ENCODE results near the gene FAM222A.

FAM222A gene

DNA sequence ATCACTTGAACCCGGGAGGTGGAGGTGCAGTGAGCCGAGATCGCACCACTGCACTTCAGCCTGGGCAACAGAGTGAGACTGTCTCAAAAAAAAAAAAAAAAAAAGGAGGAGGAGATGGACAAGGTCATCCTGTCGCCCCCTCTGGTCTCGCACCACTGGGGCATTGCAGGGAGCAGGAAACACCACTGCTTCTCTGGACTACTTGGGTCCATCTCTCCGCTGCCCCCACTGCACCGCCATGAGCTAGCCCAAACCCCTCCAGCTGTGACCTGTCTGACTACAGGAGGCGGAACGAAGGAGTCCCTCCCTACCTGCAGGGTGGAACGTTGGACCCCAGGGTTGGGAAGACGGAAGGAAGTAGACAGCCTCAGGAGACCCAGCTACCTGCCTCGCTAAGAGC, 18.2 kb upstream of the FAM222A start:
- no peak overlapping the region for H3K9ac ChIP-seq (ENCODE audit: low read length)
- H3K27me3 ChIP-seq (ENCODE audit: control insufficient read depth, insufficient read depth, low read length) = no peaks in the 10 kb centered on the region
- no peak overlapping the region for H3K4me3 ChIP-seq (ENCODE audit: low read length)
- no peaks in the 10 kb centered on the region for H3K9me3 ChIP-seq (ENCODE audit: control insufficient read depth, low read depth, low read length)
- no peaks in the 10 kb centered on the region for H3K36me3 ChIP-seq (ENCODE audit: control insufficient read depth, low read depth, low read length)
- H3K27ac ChIP-seq (ENCODE audit: low read length) = no peak overlapping the region
- H3K4me1 ChIP-seq (ENCODE audit: control insufficient read depth, low read depth, low read length) = no peaks in the 10 kb centered on the region

DNA sequence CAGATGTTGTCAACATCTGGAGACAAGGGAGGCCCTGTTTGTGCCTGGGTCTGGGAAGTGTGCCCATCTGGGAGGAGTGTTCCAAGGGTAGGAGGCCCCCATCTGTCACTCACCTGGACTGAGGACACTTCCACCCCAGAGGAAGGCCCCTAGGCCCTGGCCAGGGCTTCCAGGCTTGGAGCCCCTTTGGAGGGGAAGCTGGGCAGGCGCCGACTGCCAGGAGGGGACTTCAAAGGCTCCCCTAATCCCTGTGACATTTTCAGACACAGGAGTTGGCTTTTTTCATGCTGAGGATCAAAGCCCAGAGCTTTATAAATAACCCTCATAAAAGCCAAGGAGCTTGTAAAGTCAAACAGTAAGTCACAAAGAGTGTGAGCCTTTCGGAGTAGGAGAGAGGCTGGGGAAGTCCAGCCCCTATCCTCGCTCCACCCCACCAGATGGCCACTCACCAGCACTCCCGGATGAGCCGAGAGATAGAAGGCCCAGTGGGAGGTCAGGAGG, 17.6 kb upstream of the FAM222A start:
- H3K36me3 ChIP-seq (ENCODE audit: control insufficient read depth, low read depth, low read length) = no peaks in the 10 kb centered on the region
- H3K4me1 ChIP-seq (ENCODE audit: control insufficient read depth, low read depth, low read length) = no peaks in the 10 kb centered on the region
- H3K9me3 ChIP-seq (ENCODE audit: control insufficient read depth, low read depth, low read length) = no peaks in the 10 kb centered on the region
- H3K4me3 ChIP-seq (ENCODE audit: low read length) = no peak overlapping the region
- no peaks in the 10 kb centered on the region for H3K27me3 ChIP-seq (ENCODE audit: control insufficient read depth, insufficient read depth, low read length)
- H3K9ac ChIP-seq (ENCODE audit: low read length) = no peak overlapping the region
- H3K27ac ChIP-seq (ENCODE audit: low read length) = no peak overlapping the region

GRCh38 chr12:109696485-109697269, 16.9 kb upstream of the FAM222A start:
- H3K27ac ChIP-seq (ENCODE audit: low read length) = no peak overlapping the region
- H3K4me3 ChIP-seq (ENCODE audit: low read length) = no peak overlapping the region
- H3K9ac ChIP-seq (ENCODE audit: low read length) = no peak overlapping the region
- H3K9me3 ChIP-seq (ENCODE audit: control insufficient read depth, low read depth, low read length) = no peaks in the 10 kb centered on the region
- no peaks in the 10 kb centered on the region for H3K36me3 ChIP-seq (ENCODE audit: control insufficient read depth, low read depth, low read length)
- no peaks in the 10 kb centered on the region for H3K27me3 ChIP-seq (ENCODE audit: control insufficient read depth, insufficient read depth, low read length)
- H3K4me1 ChIP-seq (ENCODE audit: control insufficient read depth, low read depth, low read length) = no peaks in the 10 kb centered on the region

- H3K4me1 ChIP-seq (ENCODE audit: control insufficient read depth, low read depth, low read length) = no peaks in the 10 kb centered on the region
- no peak overlapping the region for H3K4me3 ChIP-seq (ENCODE audit: low read length)
- H3K27me3 ChIP-seq (ENCODE audit: control insufficient read depth, insufficient read depth, low read length) = no peaks in the 10 kb centered on the region
- no peaks in the 10 kb centered on the region for H3K36me3 ChIP-seq (ENCODE audit: control insufficient read depth, low read depth, low read length)
- no peak overlapping the region for H3K27ac ChIP-seq (ENCODE audit: low read length)
- H3K9ac ChIP-seq (ENCODE audit: low read length) = no peak overlapping the region
- no peaks in the 10 kb centered on the region for H3K9me3 ChIP-seq (ENCODE audit: control insufficient read depth, low read depth, low read length)
These were observed 16.4 kb upstream of the FAM222A start for GRCh38 chr12:109697270-109697553.

DNA sequence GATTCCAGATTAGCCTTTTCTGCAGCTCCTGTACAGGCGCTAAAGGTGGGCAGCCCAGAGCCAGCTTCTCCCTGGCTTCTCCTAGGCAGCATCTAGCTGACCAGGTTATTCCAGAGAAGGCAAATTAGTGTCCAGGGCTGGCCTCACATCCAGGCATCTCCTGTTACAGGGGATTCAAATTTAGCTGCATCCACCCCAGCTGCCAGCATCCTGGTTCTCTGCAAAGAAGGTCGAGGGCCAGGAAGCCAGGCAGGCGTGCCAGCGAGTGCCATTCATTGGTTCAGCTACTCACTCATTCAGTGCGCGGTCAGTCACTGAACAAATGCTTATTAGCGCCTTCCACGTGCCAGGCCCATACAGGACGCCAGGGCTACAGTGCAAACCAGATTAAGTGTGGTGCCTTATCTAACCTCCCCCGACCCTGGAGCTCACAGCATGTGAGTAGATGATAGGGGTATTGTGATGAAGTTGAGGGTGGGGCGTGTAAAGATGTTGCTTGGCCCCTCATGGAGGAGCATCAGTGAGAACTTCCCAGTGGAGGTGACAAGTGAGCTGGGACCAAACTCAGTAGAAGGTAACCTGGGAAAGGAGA, 15.7 kb upstream of the FAM222A start:
- H3K36me3 ChIP-seq (ENCODE audit: control insufficient read depth, low read depth, low read length) = no peaks in the 10 kb centered on the region
- H3K9me3 ChIP-seq (ENCODE audit: control insufficient read depth, low read depth, low read length) = no peaks in the 10 kb centered on the region
- H3K4me3 ChIP-seq (ENCODE audit: low read length) = no peak overlapping the region
- no peak overlapping the region for H3K27ac ChIP-seq (ENCODE audit: low read length)
- H3K4me1 ChIP-seq (ENCODE audit: control insufficient read depth, low read depth, low read length) = no peaks in the 10 kb centered on the region
- H3K9ac ChIP-seq (ENCODE audit: low read length) = no peak overlapping the region
- no peaks in the 10 kb centered on the region for H3K27me3 ChIP-seq (ENCODE audit: control insufficient read depth, insufficient read depth, low read length)

DNA sequence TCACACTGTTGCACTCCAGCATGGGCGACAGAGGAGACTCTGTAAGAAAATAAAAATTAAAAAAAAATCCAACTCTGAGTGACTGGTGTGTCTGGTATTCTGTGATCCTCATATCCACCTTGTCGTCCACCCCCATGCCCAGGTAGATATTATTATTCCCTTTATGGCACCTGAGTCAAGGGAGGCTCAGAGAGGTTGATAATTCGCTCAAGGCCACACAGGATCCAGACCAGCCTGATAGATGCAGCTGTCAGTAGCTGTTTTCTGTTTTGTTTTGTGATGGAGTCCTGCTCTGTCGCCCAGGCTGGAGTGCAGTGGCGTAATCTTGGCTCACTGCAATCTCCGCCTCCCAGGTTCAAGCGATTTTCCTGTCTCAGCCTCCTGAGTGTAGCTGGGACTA, 14.8 kb upstream of the FAM222A start:
- no peaks in the 10 kb centered on the region for H3K27me3 ChIP-seq (ENCODE audit: control insufficient read depth, insufficient read depth, low read length)
- H3K36me3 ChIP-seq (ENCODE audit: control insufficient read depth, low read depth, low read length) = no peaks in the 10 kb centered on the region
- H3K4me1 ChIP-seq (ENCODE audit: control insufficient read depth, low read depth, low read length) = no peaks in the 10 kb centered on the region
- no peak overlapping the region for H3K4me3 ChIP-seq (ENCODE audit: low read length)
- no peak overlapping the region for H3K9ac ChIP-seq (ENCODE audit: low read length)
- H3K9me3 ChIP-seq (ENCODE audit: control insufficient read depth, low read depth, low read length) = no peaks in the 10 kb centered on the region
- no peak overlapping the region for H3K27ac ChIP-seq (ENCODE audit: low read length)

- H3K9ac ChIP-seq (ENCODE audit: low read length) = no peak overlapping the region
- no peaks in the 10 kb centered on the region for H3K9me3 ChIP-seq (ENCODE audit: control insufficient read depth, low read depth, low read length)
- H3K36me3 ChIP-seq (ENCODE audit: control insufficient read depth, low read depth, low read length) = no peaks in the 10 kb centered on the region
- H3K27me3 ChIP-seq (ENCODE audit: control insufficient read depth, insufficient read depth, low read length) = no peaks in the 10 kb centered on the region
- no peak overlapping the region for H3K4me3 ChIP-seq (ENCODE audit: low read length)
- H3K4me1 ChIP-seq (ENCODE audit: control insufficient read depth, low read depth, low read length) = no peaks in the 10 kb centered on the region
- H3K27ac ChIP-seq (ENCODE audit: low read length) = no peak overlapping the region
These were observed 12.6 kb upstream of the FAM222A start for GRCh38 chr12:109701064-109701463.

DNA sequence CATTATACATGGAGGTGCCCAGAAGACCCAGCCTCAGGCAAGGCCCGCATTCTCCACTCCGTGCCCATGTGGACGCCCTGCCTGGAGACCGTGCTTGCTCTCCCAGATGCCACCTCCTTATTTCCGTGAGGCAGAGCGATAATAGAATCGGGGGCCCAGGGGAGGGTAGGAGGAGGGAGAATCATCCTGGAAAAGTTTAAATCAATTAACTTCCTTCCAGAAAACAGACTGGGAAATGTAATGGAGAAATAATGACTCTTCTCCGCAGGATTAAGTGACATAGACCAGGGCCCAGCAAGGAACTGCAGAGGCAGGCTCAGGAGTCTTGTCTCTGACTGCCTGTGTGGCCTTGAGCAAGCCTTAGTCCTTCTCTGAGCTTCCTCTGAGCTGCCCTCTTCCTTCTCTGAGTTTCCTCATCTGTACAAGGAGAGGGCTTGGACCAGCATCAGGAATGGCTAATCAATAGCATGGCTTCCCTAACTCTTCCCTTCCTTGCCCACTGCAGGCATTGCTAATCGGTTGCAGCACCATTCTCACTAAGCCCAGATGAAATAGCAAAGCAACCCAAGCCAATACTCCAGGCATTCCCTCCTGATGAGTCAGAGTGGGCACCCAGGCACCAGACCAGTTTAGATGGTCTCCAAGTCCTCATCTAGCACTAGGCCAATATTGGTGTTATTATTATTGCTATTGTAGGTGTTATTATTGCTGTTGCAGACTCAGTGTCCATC, 11.3 kb upstream of the FAM222A start:
- no peak overlapping the region for H3K27ac ChIP-seq (ENCODE audit: low read length)
- no peaks in the 10 kb centered on the region for H3K27me3 ChIP-seq (ENCODE audit: control insufficient read depth, insufficient read depth, low read length)
- H3K36me3 ChIP-seq (ENCODE audit: control insufficient read depth, low read depth, low read length) = no peaks in the 10 kb centered on the region
- no peaks in the 10 kb centered on the region for H3K4me1 ChIP-seq (ENCODE audit: control insufficient read depth, low read depth, low read length)
- H3K9ac ChIP-seq (ENCODE audit: low read length) = no peak overlapping the region
- no peaks in the 10 kb centered on the region for H3K9me3 ChIP-seq (ENCODE audit: control insufficient read depth, low read depth, low read length)
- H3K4me3 ChIP-seq (ENCODE audit: low read length) = no peak overlapping the region

- Histone ChIP-seq H3K4me1 (ENCODE audit: control insufficient read depth, low read depth, low read length) (no peaks in the 10 kb centered on the region), H3K36me3 (ENCODE audit: control insufficient read depth, low read depth, low read length) (no peaks in the 10 kb centered on the region), H3K9me3 (ENCODE audit: control insufficient read depth, low read depth, low read length) (no peaks in the 10 kb centered on the region)
These were observed 9.9 kb upstream of the FAM222A start for GRCh38 chr12:109703684-109704083.

GRCh38 chr12:109704371-109705098, 9.1 kb upstream of the FAM222A start:
- Histone ChIP-seq H3K27ac (ENCODE audit: low read length) (no peak overlapping the region), H3K27me3 (ENCODE audit: control insufficient read depth, insufficient read depth, low read length) (no peaks in the 10 kb centered on the region), H3K36me3 (ENCODE audit: control insufficient read depth, low read depth, low read length) (no peaks in the 10 kb centered on the region), H3K4me3 (ENCODE audit: low read length) (no peak overlapping the region), H3K9ac (ENCODE audit: low read length) (no peak overlapping the region), H3K4me1 (ENCODE audit: control insufficient read depth, low read depth, low read length) (no peaks in the 10 kb centered on the region), H3K9me3 (ENCODE audit: control insufficient read depth, low read depth, low read length) (no peaks in the 10 kb centered on the region)

More at GRCh38 chr12:109703684-109704083, 9.9 kb upstream of the FAM222A start:
- Histone ChIP-seq H3K27ac (ENCODE audit: low read length) (no peak overlapping the region), H3K9ac (ENCODE audit: low read length) (no peak overlapping the region), H3K4me3 (ENCODE audit: low read length) (no peak overlapping the region), H3K27me3 (ENCODE audit: control insufficient read depth, insufficient read depth, low read length) (no peaks in the 10 kb centered on the region)

GRCh38 chr12:109705291-109705690, 8.3 kb upstream of the FAM222A start:
- no peaks in the 10 kb centered on the region for H3K4me1 ChIP-seq (ENCODE audit: control insufficient read depth, low read depth, low read length)
- H3K9ac ChIP-seq (ENCODE audit: low read length) = no peak overlapping the region
- H3K9me3 ChIP-seq (ENCODE audit: control insufficient read depth, low read depth, low read length) = no peaks in the 10 kb centered on the region
- no peak overlapping the region for H3K4me3 ChIP-seq (ENCODE audit: low read length)
- H3K27me3 ChIP-seq (ENCODE audit: control insufficient read depth, insufficient read depth, low read length) = no peaks in the 10 kb centered on the region
- no peak overlapping the region for H3K27ac ChIP-seq (ENCODE audit: low read length)
- no peaks in the 10 kb centered on the region for H3K36me3 ChIP-seq (ENCODE audit: control insufficient read depth, low read depth, low read length)
